Neural cell (in vitro differentiated cells): ENCODE measurements around the gene SPATA13. TPM values are rescaled to one million over a fixed set of nuclear protein-coding genes. Genes with fewer than 3 reads are reported as not detected.

Experiments
- H2AFZ ChIP-seq: fragments of 200-600, 300-800 bp; sonication (generic), shearing (Covaris generic); 2 replicates; pipeline ENCODE4 v1.6.0; 2014; ENCODE audit warnings: low read depth, mild to moderate bottlenecking, antibody characterized with exemption, low read length, moderate library complexity
- H3F3A ChIP-seq: fragments of 200-600 bp; shearing (Covaris generic); 2 replicates; pipeline ENCODE4 v1.6.1; 2016; ENCODE audit warnings: mild to moderate bottlenecking, moderate library complexity, mixed read lengths, antibody characterized with exemption, low read length; ENCODE audit not compliant: insufficient read depth, poor library complexity, severe bottlenecking
- H3K27ac ChIP-seq: fragments of 200-600, 300-800 bp; sonication (generic), shearing (Covaris generic); 2 replicates; pipeline ENCODE4 v1.5.1; 2014; ENCODE audit warnings: mild to moderate bottlenecking, low read length, moderate library complexity
- H3K27me3 ChIP-seq: fragments of 300-800, 200-600 bp; sonication (generic), shearing (Covaris generic); 2 replicates; pipeline ENCODE4 v1.6.0; 2014; ENCODE audit warnings: mild to moderate bottlenecking, low read depth, low read length, moderate library complexity; ENCODE audit not compliant: insufficient read depth
- H3K36me3 ChIP-seq: fragments of 300-800, 200-600 bp; sonication (generic), shearing (Covaris generic); 2 replicates; pipeline ENCODE4 v1.5.1; 2014; ENCODE audit warnings: mild to moderate bottlenecking, antibody characterized with exemption, low read length, moderate library complexity; ENCODE audit not compliant: insufficient read depth
- H3K4me2 ChIP-seq: fragments of 300-800, 200-600 bp; sonication (generic), shearing (Covaris generic); 2 replicates; pipeline ENCODE4 v1.6.0; 2014; ENCODE audit warnings: mild to moderate bottlenecking, low read length
- H3K4me3 ChIP-seq: fragments of 300-800, 200-600 bp; sonication (generic), shearing (Covaris generic); 2 replicates; pipeline ENCODE4 v1.5.1; 2014; ENCODE audit warnings: mild to moderate bottlenecking, low read length, moderate library complexity
- H3K79me2 ChIP-seq: fragments of 200-600 bp; shearing (Covaris generic); replicated peaks from 2 replicates; pipeline ENCODE4 v1.6.0; 2014; ENCODE audit warnings: mild to moderate bottlenecking, low read length, moderate library complexity; ENCODE audit not compliant: insufficient read depth
- H3K9ac ChIP-seq: fragments of 300-800, 200-600 bp; sonication (generic), shearing (Covaris generic); 2 replicates; pipeline ENCODE4 v1.6.1; 2016; ENCODE audit warnings: mild to moderate bottlenecking, low read length, mixed read lengths
- H3K9me2 ChIP-seq: fragments of 200-600 bp; shearing (Covaris generic); 2 replicates; pipeline ENCODE4 v1.6.1; 2016; ENCODE audit warnings: mild to moderate bottlenecking, low read length, mixed read lengths; ENCODE audit not compliant: insufficient read depth
- H3K9me3 ChIP-seq: fragments of 200-600, 300-800 bp; sonication (generic), shearing (Covaris generic); 2 replicates; pipeline ENCODE4 v1.6.1; 2016; ENCODE audit warnings: mild to moderate bottlenecking, mixed run types, low read length, moderate library complexity, mixed read lengths
- H4K20me1 ChIP-seq: fragments of 200-600 bp; shearing (Covaris generic); 2 replicates; pipeline ENCODE4 v1.6.1; 2016; ENCODE audit warnings: mild to moderate bottlenecking, mixed run types; ENCODE audit not compliant: insufficient read depth
- EP300 ChIP-seq: fragments of 450-650 bp; conservative IDR thresholded peaks from 2 replicates; pipeline ENCODE4 v1.6.1; 2014; ENCODE audit warnings: antibody characterized with exemption, mild to moderate bottlenecking, moderate library complexity; ENCODE audit not compliant: poor library complexity, severe bottlenecking
- EZH2 ChIP-seq: fragments of 200-600, 300-800 bp; shearing (Covaris generic), sonication (generic); IDR thresholded peaks from 2 replicates; pipeline ENCODE4 v1.6.1; 2014; ENCODE audit warnings: antibody characterized with exemption, low read length, borderline replicate concordance, mild to moderate bottlenecking; ENCODE audit not compliant: insufficient read depth, poor library complexity, severe bottlenecking
- MXI1 ChIP-seq: fragments of 450-650 bp; conservative IDR thresholded peaks from 2 replicates; pipeline ENCODE4 v1.6.1; 2014; ENCODE audit warnings: antibody characterized with exemption, mild to moderate bottlenecking; ENCODE audit not compliant: poor library complexity, severe bottlenecking
- POLR2AphosphoS5 ChIP-seq: IDR thresholded peaks from 2 replicates; pipeline ENCODE4 v1.6.1; 2012
- RAD21 ChIP-seq: fragments of 450-650 bp; conservative IDR thresholded peaks from 2 replicates; pipeline ENCODE4 v1.6.1; 2014; ENCODE audit warnings: antibody characterized with exemption, mild to moderate bottlenecking, moderate library complexity
- REST ChIP-seq: IDR thresholded peaks from 2 replicates; pipeline ENCODE4 v1.6.1; 2012; ENCODE audit warnings: borderline replicate concordance
- SMC3 ChIP-seq: fragments of 450-650 bp; conservative IDR thresholded peaks from 2 replicates; pipeline ENCODE4 v1.6.1; 2014; ENCODE audit warnings: antibody characterized with exemption, mild to moderate bottlenecking, moderate library complexity; ENCODE audit not compliant: poor library complexity
- TAF1 ChIP-seq: IDR thresholded peaks from 2 replicates; pipeline ENCODE4 v1.6.1; 2012; ENCODE audit warnings: low read depth
- polyA plus RNA-seq: library from polyadenylated mRNA; depleted of rRNA; stranded (reverse); fragments of >200 nt; gene quantifications from 2 replicates; pipeline ENCODE4 v1.2.3, GENCODE V29; 2014
- TF ChIP-seq, protein P1 (sequence below): fragments of 450-650 bp; IDR thresholded peaks from 2 replicates; pipeline ENCODE4 v1.5.1; 2014; ENCODE audit warnings: antibody characterized with exemption, mild to moderate bottlenecking, moderate library complexity; ENCODE audit not compliant: poor library complexity, severe bottlenecking

The SPATA13 gene
- polyA plus RNA-seq, 1 donor from 2014 or later, result 15.5 TPM

DNA sequence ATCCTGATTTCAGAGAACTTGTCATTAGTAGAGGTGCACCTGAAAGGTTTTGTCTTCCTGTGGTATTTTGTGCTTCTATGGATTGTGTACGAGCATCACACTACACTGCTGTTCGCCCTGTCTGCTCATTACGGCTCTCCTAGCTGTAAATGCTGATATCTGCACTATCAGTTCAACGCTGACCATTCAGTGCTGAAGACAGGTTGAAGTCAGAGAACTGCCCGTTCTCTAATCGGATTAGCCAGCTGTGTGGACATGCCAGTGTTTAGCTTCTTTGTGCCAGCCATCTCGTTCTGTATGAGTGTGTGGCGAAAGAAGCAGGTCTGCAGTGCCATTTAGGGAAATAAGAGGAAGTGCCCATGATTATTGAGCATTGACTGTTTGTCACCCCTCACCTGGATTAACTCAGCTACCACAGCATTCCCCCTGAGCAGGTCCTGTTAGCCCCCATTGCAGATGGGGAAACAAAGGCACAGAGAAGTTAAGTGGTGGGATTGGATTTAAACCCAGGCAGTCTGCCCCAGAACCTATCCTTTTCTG lies 127.3 kb downstream of the SPATA13 start:
- H3K4me2 ChIP-seq, result no peak overlapping the region
- no peaks in the 10 kb centered on the region for H3K36me3 ChIP-seq
- no peak overlapping the region for H3K27ac ChIP-seq
- no peaks in the 10 kb centered on the region for H3F3A ChIP-seq
- no peaks in the 10 kb centered on the region for H3K27me3 ChIP-seq
- no peaks in the 10 kb centered on the region for H3K79me2 ChIP-seq
- TF ChIP-seq RAD21 (no peak), POLR2AphosphoS5 (no peak), SMC3 (no peak), EZH2 (no peak), TAF1 (no peak), EP300 (no peak), MXI1 (no peak), REST (no peak)
- TF ChIP-seq, protein P1, sequence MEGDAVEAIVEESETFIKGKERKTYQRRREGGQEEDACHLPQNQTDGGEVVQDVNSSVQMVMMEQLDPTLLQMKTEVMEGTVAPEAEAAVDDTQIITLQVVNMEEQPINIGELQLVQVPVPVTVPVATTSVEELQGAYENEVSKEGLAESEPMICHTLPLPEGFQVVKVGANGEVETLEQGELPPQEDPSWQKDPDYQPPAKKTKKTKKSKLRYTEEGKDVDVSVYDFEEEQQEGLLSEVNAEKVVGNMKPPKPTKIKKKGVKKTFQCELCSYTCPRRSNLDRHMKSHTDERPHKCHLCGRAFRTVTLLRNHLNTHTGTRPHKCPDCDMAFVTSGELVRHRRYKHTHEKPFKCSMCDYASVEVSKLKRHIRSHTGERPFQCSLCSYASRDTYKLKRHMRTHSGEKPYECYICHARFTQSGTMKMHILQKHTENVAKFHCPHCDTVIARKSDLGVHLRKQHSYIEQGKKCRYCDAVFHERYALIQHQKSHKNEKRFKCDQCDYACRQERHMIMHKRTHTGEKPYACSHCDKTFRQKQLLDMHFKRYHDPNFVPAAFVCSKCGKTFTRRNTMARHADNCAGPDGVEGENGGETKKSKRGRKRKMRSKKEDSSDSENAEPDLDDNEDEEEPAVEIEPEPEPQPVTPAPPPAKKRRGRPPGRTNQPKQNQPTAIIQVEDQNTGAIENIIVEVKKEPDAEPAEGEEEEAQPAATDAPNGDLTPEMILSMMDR, result no peak
- H3K9me3 ChIP-seq, result no peaks in the 10 kb centered on the region
- no peak overlapping the region for H3K4me3 ChIP-seq
- H4K20me1 ChIP-seq, result no peaks in the 10 kb centered on the region
- no peak overlapping the region for H3K9ac ChIP-seq
- H3K9me2 ChIP-seq, result no peaks in the 10 kb centered on the region
- H2AFZ ChIP-seq, result no peak overlapping the region

DNA sequence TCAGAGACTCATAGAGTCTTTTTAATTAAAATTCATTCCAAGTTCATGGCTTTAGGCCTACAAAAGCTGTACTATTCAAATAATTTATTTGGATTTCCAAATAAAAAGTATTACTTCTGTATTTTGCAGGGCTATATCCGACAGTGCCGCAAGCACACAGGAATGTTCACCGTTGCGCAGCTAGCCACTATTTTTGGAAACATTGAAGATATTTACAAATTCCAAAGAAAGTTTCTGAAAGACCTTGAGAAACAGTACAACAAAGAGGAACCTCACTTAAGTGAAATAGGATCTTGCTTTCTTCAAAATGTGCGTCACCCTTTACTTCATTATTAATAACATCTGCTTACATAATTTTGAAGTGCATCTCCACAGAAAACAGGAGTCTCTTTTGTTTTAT lies 128.3 kb downstream of the SPATA13 start:
- H2AFZ ChIP-seq, result no peak overlapping the region
- H3K9me2 ChIP-seq, result no peaks in the 10 kb centered on the region
- no peaks in the 10 kb centered on the region for H3K9me3 ChIP-seq
- no peaks in the 10 kb centered on the region for H4K20me1 ChIP-seq
- H3K36me3 ChIP-seq, result no peaks in the 10 kb centered on the region
- H3F3A ChIP-seq, result no peaks in the 10 kb centered on the region
- H3K79me2 ChIP-seq, result no peaks in the 10 kb centered on the region
- no peak overlapping the region for H3K4me2 ChIP-seq
- no peak overlapping the region for H3K9ac ChIP-seq
- no peaks in the 10 kb centered on the region for H3K27me3 ChIP-seq
- H3K4me3 ChIP-seq, result no peak overlapping the region
- TF ChIP-seq, protein P1, result no peak
- TF ChIP-seq REST (no peak), EP300 (no peak), POLR2AphosphoS5 (no peak), MXI1 (no peak), TAF1 (no peak), EZH2 (no peak)
- no peak overlapping the region for H3K27ac ChIP-seq
